Caco-2 (cell line): ENCODE results near the gene PLEKHH2. TPM values are rescaled to one million over a fixed set of nuclear protein-coding genes. Genes with fewer than 3 reads are reported as not detected.

Experiments used
- BruUV-seq: library from RNA; stranded (reverse); fragments of 400-500 nt; replicated peaks from 2 replicates; lab custom pipeline; 2021; lab: Mats Ljungman, UMichigan
- CTCF ChIA-PET: fragments of 300-600 bp; sonication (Branson Sonifier 250); formaldehyde crosslinking; loops from one replicate; lab custom pipeline; 2022; ENCODE audit warnings: antibody characterized with exemption; lab: Charles Lee
- POLR2A ChIA-PET: fragments of 300-600 bp; sonication (Branson Sonifier 250); formaldehyde crosslinking; loops from one replicate; lab custom pipeline; 2022; ENCODE audit warnings: antibody characterized with exemption; lab: Charles Lee
- DNase-seq, 2 experiments: peaks; one replicate each; pipeline versions ENCODE4 v3.0.0 to v3.0.0-alpha.2; 2020 to 2022
- H3K27me3 ChIP-seq: replicated peaks from 2 replicates; pipeline ENCODE4 v1.6.0; 2011; ENCODE audit warnings: low read length; ENCODE audit not compliant: control insufficient read depth, insufficient read depth
- H3K36me3 ChIP-seq: 2 replicates; pipeline ENCODE4 v1.5.1; 2011; ENCODE audit warnings: low read length; ENCODE audit not compliant: control insufficient read depth, insufficient read depth
- H3K4me1 ChIP-seq: fragments of 250-450 bp; sonication (Bioruptor Pico); 2 replicates; pipeline ENCODE4 v1.5.1; 2020; ENCODE audit warnings: mild to moderate bottlenecking
- H3K4me3 ChIP-seq: 2 replicates; pipeline ENCODE4 v1.5.1; 2011; ENCODE audit warnings: low read depth, mild to moderate bottlenecking, control low read depth, low read length
- H3K9me3 ChIP-seq: fragments of 250-450 bp; sonication (Bioruptor Pico); 2 replicates; pipeline ENCODE4 v1.5.1; 2020; ENCODE audit warnings: mild to moderate bottlenecking, moderate library complexity
- H3K27ac Mint-ChIP-seq: one replicate; pipeline ENCODE4 v1.8.0; 2022; ENCODE audit warnings: mixed read lengths; ENCODE audit not compliant: unreplicated experiment
- H3K27me3 Mint-ChIP-seq: one replicate; pipeline ENCODE4 v1.8.0; 2022; ENCODE audit warnings: mixed read lengths; ENCODE audit not compliant: insufficient read depth, unreplicated experiment
- H3K36me3 Mint-ChIP-seq: one replicate; pipeline ENCODE4 v1.8.0; 2022; ENCODE audit warnings: mild to moderate bottlenecking, mixed read lengths; ENCODE audit not compliant: insufficient read depth, unreplicated experiment
- H3K4me1 Mint-ChIP-seq: one replicate; pipeline ENCODE4 v1.8.0; 2022; ENCODE audit warnings: low read depth, mixed read lengths; ENCODE audit not compliant: unreplicated experiment
- H3K4me3 Mint-ChIP-seq: one replicate; pipeline ENCODE4 v1.8.0; 2022; ENCODE audit warnings: mild to moderate bottlenecking, moderate library complexity, mixed read lengths; ENCODE audit not compliant: unreplicated experiment
- H3K9me3 Mint-ChIP-seq: one replicate; pipeline ENCODE4 v1.8.0; 2022; ENCODE audit warnings: mixed read lengths; ENCODE audit not compliant: unreplicated experiment
- intact Hi-C: fragments of 100-400 bp; cut with micrococcal nuclease; formaldehyde crosslinking; loops from one replicate; pipeline ENCODE4 v1.10.0; 2022; ENCODE audit not compliant: unreplicated experiment
- total RNA-seq: library from RNA; stranded (reverse); gene quantifications from 2 replicates; pipeline ENCODE4 v1.2.3, GENCODE V29; 2022
- TF ChIP-seq, protein P1 (sequence below), 2 experiments: fragments of 200-600 bp in 1 of 2; IDR thresholded peaks; 1 replicate in 1 of 2; 2 replicates in 1 of 2; pipeline versions ENCODE4 v1.5.1 to v1.8.0; 2011 to 2022; ENCODE audit warnings: antibody characterized with exemption in 1 of 2, control low read depth in 1 of 2, inconsistent platforms in 1 of 2, low read depth in 1 of 2, low read length in 1 of 2, mild to moderate bottlenecking in 1 of 2, moderate library complexity in 1 of 2; ENCODE audit not compliant: insufficient read depth in 1 of 2, severe bottlenecking in 1 of 2, unreplicated experiment in 1 of 2

PLEKHH2 gene
- total RNA-seq, 1 experiment from 2014 or later = 1.5 TPM

DNA sequence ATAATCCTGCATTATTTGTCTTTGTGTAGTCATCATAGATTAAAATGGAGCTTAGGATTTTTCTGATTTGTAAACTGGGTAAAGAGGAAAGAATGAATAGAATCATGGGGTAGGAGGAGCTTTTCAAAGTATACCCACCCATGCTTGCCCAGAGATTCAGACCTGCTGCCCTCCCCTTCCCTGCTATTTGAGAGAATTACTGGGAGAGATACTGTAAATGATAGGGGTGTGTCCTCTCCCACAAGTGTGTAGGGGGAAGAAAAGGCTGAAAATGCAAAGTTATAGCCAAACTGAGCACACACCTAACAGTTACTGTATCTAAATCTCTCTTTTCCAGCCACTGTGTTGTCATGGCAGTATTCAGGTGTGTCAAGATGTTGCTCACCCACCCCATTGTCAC is 115.2 kb downstream of the PLEKHH2 start:
- CTCF ChIA-PET = interaction anchor here (0.7 kb wide), 1 partner anchor 22 kb away, joined by 3 read pairs; the partner anchor contains the start of gene DYNC2LI1
- TF ChIP-seq, protein P1, sequence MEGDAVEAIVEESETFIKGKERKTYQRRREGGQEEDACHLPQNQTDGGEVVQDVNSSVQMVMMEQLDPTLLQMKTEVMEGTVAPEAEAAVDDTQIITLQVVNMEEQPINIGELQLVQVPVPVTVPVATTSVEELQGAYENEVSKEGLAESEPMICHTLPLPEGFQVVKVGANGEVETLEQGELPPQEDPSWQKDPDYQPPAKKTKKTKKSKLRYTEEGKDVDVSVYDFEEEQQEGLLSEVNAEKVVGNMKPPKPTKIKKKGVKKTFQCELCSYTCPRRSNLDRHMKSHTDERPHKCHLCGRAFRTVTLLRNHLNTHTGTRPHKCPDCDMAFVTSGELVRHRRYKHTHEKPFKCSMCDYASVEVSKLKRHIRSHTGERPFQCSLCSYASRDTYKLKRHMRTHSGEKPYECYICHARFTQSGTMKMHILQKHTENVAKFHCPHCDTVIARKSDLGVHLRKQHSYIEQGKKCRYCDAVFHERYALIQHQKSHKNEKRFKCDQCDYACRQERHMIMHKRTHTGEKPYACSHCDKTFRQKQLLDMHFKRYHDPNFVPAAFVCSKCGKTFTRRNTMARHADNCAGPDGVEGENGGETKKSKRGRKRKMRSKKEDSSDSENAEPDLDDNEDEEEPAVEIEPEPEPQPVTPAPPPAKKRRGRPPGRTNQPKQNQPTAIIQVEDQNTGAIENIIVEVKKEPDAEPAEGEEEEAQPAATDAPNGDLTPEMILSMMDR (IDR thresholded peaks at IDR 0.05; ENCODE audit: insufficient read depth in 1 of 2, low read depth in 1 of 2, low read length in 1 of 2, severe bottlenecking in 1 of 2, unreplicated experiment in 1 of 2) = no peak
- DNase-seq = no peak
- no peaks in the 10 kb centered on the region for H3K9me3 ChIP-seq
- no TSS peak for BruUV-seq
- Mint-ChIP-seq H3K4me3 (no peak overlapping the region), H3K9me3 (no peaks in the 10 kb centered on the region), H3K27me3 (no peaks in the 10 kb centered on the region), H3K27ac (no peak overlapping the region), H3K36me3 (no peaks in the 10 kb centered on the region), H3K4me1 (no peaks in the 10 kb centered on the region)
- H3K4me3 ChIP-seq = no peak overlapping the region
- intact Hi-C loops = no loop called here
- no peaks in the 10 kb centered on the region for H3K27me3 ChIP-seq
- H3K36me3 ChIP-seq = no peaks in the 10 kb centered on the region
- POLR2A ChIA-PET = no interaction called here
- no peaks in the 10 kb centered on the region for H3K4me1 ChIP-seq

DNA sequence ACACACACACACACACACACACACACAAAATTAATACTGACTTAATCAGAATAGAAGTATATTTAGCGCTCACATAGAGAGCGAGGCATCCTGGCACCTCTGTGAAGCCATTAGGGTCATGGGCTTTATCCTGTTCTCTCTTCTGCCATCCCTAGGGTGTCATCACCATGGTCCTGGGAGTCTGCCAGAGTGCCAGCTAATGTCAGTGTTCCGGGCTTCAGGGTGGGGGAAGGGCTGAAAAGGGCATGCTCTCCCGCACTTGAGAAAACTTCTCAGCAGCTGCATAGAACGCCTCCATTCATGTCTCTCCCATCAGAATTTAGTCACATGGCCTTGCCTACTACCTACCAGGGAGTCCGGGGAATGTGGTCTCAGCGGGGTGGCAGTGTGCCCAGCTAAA is 117.1 kb downstream of the PLEKHH2 start:
- H3K36me3 Mint-ChIP-seq = no peaks in the 10 kb centered on the region
- H3K4me1 Mint-ChIP-seq = peaks cover 4% of the 10 kb centered on the region
- BruUV-seq = no TSS peak
- no peaks in the 10 kb centered on the region for H3K27me3 ChIP-seq
- no peaks in the 10 kb centered on the region for H3K9me3 Mint-ChIP-seq
- no peaks in the 10 kb centered on the region for H3K36me3 ChIP-seq
- H3K4me3 ChIP-seq = no peak overlapping the region
- ChIA-PET POLR2A (no interaction called here), CTCF (no interaction called here)
- H3K4me1 ChIP-seq = no peaks in the 10 kb centered on the region
- TF ChIP-seq, protein P1 (IDR thresholded peaks at IDR 0.05; ENCODE audit: insufficient read depth in 1 of 2, low read depth in 1 of 2, low read length in 1 of 2, severe bottlenecking in 1 of 2, unreplicated experiment in 1 of 2) = no peak
- DNase-seq = no peak
- H3K9me3 ChIP-seq = no peaks in the 10 kb centered on the region
- intact Hi-C loops = no loop called here
- no peak overlapping the region for H3K27ac Mint-ChIP-seq
- no peak overlapping the region for H3K4me3 Mint-ChIP-seq
- no peaks in the 10 kb centered on the region for H3K27me3 Mint-ChIP-seq

DNA sequence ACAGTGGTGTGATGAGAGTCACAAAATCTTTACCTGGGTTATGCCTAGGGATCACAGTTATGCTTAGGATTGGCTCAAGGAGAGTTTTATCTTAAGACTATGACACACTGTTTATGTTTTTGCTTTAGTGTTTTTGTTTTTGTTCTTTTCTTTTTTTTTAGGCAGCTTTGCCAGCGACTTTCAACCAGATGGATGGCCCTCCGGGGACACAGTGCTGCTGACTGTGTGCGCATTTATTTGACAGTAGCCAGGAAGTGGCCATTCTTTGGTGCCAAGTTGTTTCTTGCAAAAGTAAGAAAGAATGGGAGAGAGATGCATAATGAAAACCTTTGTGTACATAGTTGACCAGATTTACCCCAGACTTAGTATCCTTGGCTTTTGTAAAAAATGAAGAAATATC is 121.7 kb downstream of the PLEKHH2 start:
- H3K4me3 Mint-ChIP-seq = no peak overlapping the region
- H3K27ac Mint-ChIP-seq = no peak overlapping the region
- ChIA-PET CTCF (no interaction called here), POLR2A (no interaction called here)
- H3K9me3 Mint-ChIP-seq = no peaks in the 10 kb centered on the region
- Histone ChIP-seq H3K4me1 (no peaks in the 10 kb centered on the region), H3K4me3 (no peak overlapping the region), H3K27me3 (no peaks in the 10 kb centered on the region), H3K36me3 (no peaks in the 10 kb centered on the region), H3K9me3 (no peaks in the 10 kb centered on the region)
- H3K27me3 Mint-ChIP-seq = no peaks in the 10 kb centered on the region
- no peak for DNase-seq
- TF ChIP-seq, protein P1 (IDR thresholded peaks at IDR 0.05; ENCODE audit: insufficient read depth in 1 of 2, low read depth in 1 of 2, low read length in 1 of 2, severe bottlenecking in 1 of 2, unreplicated experiment in 1 of 2) = no peak
- intact Hi-C loops = no loop called here
- BruUV-seq = no TSS peak
- no peaks in the 10 kb centered on the region for H3K36me3 Mint-ChIP-seq
- H3K4me1 Mint-ChIP-seq = peaks cover 12% of the 10 kb centered on the region
